ENCODE data around the gene GATD1.

Gene GATD1

GRCh38 chr11:762421-763072 lies 14.7 kb downstream of the GATD1 start:
- H3K9me3 ChIP-seq (ENCODE audit: control insufficient read depth, insufficient read depth, low read depth, low read length), result no peaks in the 10 kb centered on the region
- H3K27ac ChIP-seq (ENCODE audit: extremely low read depth, low read depth, low read length), result no peak overlapping the region
- TF ChIP-seq HIC1 (tag by site-specific recombination; IDR thresholded peaks at IDR 0.05) (peak; percentile 72; the same call in 1 of the 2 replicates), KLF17 (tag by site-specific recombination; IDR thresholded peaks at IDR 0.05) (peak; percentile 56; the same call in 1 of the 2 replicates), ZNF600 (tag by site-specific recombination; IDR thresholded peaks at IDR 0.05) (peak; percentile 55; the same call in 1 of the 2 replicates), ZNF24 (tag by site-specific recombination; IDR thresholded peaks at IDR 0.05) (no peak), ZNF341 (tag by site-specific recombination; IDR thresholded peaks at IDR 0.05; ENCODE audit: low read depth) (peak; percentile 74), CTCF (tag by site-specific recombination; IDR thresholded peaks at IDR 0.05) (peak; percentile 85), ZEB2 (tag by site-specific recombination; IDR thresholded peaks at IDR 0.05) (no peak)
- POLR2A ChIA-PET, result interaction anchor here (1.1 to 1.6 kb wide), 3 partner anchors 9 to 56 kb away, joined by 3 to 8 read pairs (median 3); partner anchors contain the start of gene TALDO1
- H3K36me3 ChIP-seq (ENCODE audit: control insufficient read depth in 2 of 2, insufficient read depth in 1 of 2, low read length in 2 of 2), result peaks cover 4 to 95% of the 10 kb centered on the region in 2 experiments; a peak in 2 of 3 replicates
- no peak overlapping the region for H3K4me3 ChIP-seq (ENCODE audit: low read depth, low read length)
- H3K4me1 ChIP-seq (ENCODE audit: control insufficient read depth, insufficient read depth, low read length), result no peaks in the 10 kb centered on the region
- CTCF ChIA-PET, result interaction anchor here (0.6 kb wide), 1 partner anchor 107 kb away, joined by 4 read pairs; no protein-coding TSS in a partner anchor

GRCh38 chr11:761526-762108 lies 15.7 kb downstream of the GATD1 start:
- TF ChIP-seq ZBTB48 (tag by site-specific recombination; IDR thresholded peaks at IDR 0.05) (peak; percentile 75), ZNF155 (tag by site-specific recombination; IDR thresholded peaks at IDR 0.05) (no peak), ZNF664 (tag by site-specific recombination; IDR thresholded peaks at IDR 0.05) (peak; percentile 90)
- H3K9me3 ChIP-seq (ENCODE audit: control insufficient read depth, insufficient read depth, low read depth, low read length), result no peaks in the 10 kb centered on the region
- peaks cover 7 to 95% of the 10 kb centered on the region in 2 experiments; a peak in 2 of 3 replicates for H3K36me3 ChIP-seq (ENCODE audit: control insufficient read depth in 2 of 2, insufficient read depth in 1 of 2, low read length in 2 of 2)
- no peaks in the 10 kb centered on the region for H3K4me1 ChIP-seq (ENCODE audit: control insufficient read depth, insufficient read depth, low read length)
- H3K4me3 ChIP-seq (ENCODE audit: low read depth, low read length), result no peak overlapping the region
- no peak overlapping the region for H3K27ac ChIP-seq (ENCODE audit: extremely low read depth, low read depth, low read length)
- POLR2A ChIA-PET, result interaction anchor here (0.6 to 1.6 kb wide), 5 partner anchors 14 to 58 kb away, joined by 3 to 5 read pairs (median 3); partner anchors contain the start of gene TALDO1
- CTCF ChIA-PET, result interaction anchor here (0.8 kb wide), 1 partner anchor 35 kb away, joined by 4 read pairs; no protein-coding TSS in a partner anchor

- Histone ChIP-seq H3K4me1 (ENCODE audit: control insufficient read depth, insufficient read depth, low read length) (no peaks in the 10 kb centered on the region), H3K4me3 (ENCODE audit: low read depth, low read length) (no peak overlapping the region), H3K27ac (ENCODE audit: extremely low read depth, low read depth, low read length) (no peak overlapping the region), H3K36me3 (ENCODE audit: control insufficient read depth in 2 of 2, insufficient read depth in 1 of 2, low read length in 2 of 2) (peaks cover 11 to 95% of the 10 kb centered on the region in 2 experiments; a peak in 2 of 3 replicates), H3K9me3 (ENCODE audit: control insufficient read depth, insufficient read depth, low read depth, low read length) (no peaks in the 10 kb centered on the region)
- TF ChIP-seq ZNF37A (tag by site-specific recombination; IDR thresholded peaks at IDR 0.05) (no peak), ZFP41 (tag by site-specific recombination; IDR thresholded peaks at IDR 0.05; ENCODE audit: borderline replicate concordance) (no peak), MEIS1 (CRISPR knock-in tag; IDR thresholded peaks at IDR 0.05; ENCODE audit: borderline replicate concordance) (no peak)
- ChIA-PET CTCF (interaction anchor here (0.6 to 1.3 kb wide), 3 partner anchors 11 to 159 kb away, joined by 3 read pairs; no protein-coding TSS in a partner anchor), POLR2A (interaction anchor here (0.6 to 1.1 kb wide), 3 partner anchors 13 to 17 kb away, joined by 3 to 4 read pairs (median 3); partner anchors contain the start of genes GATD1 and TALDO1)
Observed at GRCh38 chr11:760236-760635, 17.1 kb downstream of the GATD1 start.

All from HEK293 (cell line).